ENCODE results near the gene RSRC1.

The RSRC1 gene

DNA sequence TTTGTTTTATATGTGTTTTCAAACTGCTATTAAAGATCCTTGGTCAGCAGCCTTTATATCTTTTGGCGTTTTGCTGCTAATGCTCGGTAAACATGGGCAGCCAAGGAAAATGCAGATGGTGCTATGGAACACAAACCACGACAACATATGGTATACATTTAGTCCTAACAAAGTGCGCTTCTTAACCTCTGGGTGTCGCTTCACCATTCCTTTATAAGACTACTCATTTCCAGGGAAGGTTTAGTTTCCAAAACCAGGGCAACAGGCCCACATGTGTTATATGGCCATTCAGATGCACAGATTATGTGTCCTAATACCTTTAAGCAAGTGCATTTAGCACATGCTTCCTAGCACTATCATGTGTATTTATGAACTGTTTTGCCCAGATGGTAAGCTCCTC lies 18.4 kb upstream of the RSRC1 start:
- H3K9ac ChIP-seq, result no peak overlapping the region
- no peak overlapping the region for H3K4me3 ChIP-seq (ENCODE audit: low read depth, low read length)
- H3K36me3 ChIP-seq (ENCODE audit: control insufficient read depth, insufficient read depth, low read length), result no peaks in the 10 kb centered on the region
- TF ChIP-seq, protein P1, sequence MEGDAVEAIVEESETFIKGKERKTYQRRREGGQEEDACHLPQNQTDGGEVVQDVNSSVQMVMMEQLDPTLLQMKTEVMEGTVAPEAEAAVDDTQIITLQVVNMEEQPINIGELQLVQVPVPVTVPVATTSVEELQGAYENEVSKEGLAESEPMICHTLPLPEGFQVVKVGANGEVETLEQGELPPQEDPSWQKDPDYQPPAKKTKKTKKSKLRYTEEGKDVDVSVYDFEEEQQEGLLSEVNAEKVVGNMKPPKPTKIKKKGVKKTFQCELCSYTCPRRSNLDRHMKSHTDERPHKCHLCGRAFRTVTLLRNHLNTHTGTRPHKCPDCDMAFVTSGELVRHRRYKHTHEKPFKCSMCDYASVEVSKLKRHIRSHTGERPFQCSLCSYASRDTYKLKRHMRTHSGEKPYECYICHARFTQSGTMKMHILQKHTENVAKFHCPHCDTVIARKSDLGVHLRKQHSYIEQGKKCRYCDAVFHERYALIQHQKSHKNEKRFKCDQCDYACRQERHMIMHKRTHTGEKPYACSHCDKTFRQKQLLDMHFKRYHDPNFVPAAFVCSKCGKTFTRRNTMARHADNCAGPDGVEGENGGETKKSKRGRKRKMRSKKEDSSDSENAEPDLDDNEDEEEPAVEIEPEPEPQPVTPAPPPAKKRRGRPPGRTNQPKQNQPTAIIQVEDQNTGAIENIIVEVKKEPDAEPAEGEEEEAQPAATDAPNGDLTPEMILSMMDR (IDR thresholded peaks at IDR 0.05), result no peak
- H3K27me3 ChIP-seq (ENCODE audit: control insufficient read depth, insufficient read depth, low read length), result peaks cover 9% of the 10 kb centered on the region
- H3K27ac ChIP-seq, result no peak overlapping the region
- H3K4me2 ChIP-seq (ENCODE audit: low read length), result no peak overlapping the region
- H3K4me1 ChIP-seq, result no peaks in the 10 kb centered on the region
- H3K79me2 ChIP-seq, result no peaks in the 10 kb centered on the region
- H2AFZ ChIP-seq, result no peak overlapping the region
- no peaks in the 10 kb centered on the region for H3K9me3 ChIP-seq (ENCODE audit: control insufficient read depth, low read length)

DNA sequence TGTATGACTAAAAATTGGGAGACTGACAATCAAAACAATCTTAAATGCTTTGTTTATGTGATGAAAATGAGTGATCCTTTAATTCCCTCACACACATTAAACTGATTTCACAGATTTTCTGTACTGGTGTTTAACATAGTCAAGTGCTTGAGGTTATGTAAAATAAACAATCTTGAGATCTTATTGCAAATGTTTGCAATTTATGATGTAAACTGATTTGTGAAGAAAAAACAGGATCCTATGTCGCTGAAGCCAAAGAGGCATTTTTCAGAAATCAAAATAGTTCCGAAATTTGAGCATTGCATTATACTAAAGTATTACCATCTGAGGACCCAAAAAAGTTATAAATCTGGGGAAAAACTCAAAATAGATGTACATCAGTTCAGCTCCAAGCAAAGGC lies 16.4 kb upstream of the RSRC1 start:
- Histone ChIP-seq H3K4me2 (ENCODE audit: low read length) (no peak overlapping the region), H3K79me2 (no peaks in the 10 kb centered on the region), H3K4me3 (ENCODE audit: low read depth, low read length) (no peak overlapping the region), H3K27me3 (ENCODE audit: control insufficient read depth, insufficient read depth, low read length) (peaks cover 9% of the 10 kb centered on the region), H3K36me3 (ENCODE audit: control insufficient read depth, insufficient read depth, low read length) (no peaks in the 10 kb centered on the region), H3K27ac (no peak overlapping the region), H2AFZ (no peak overlapping the region), H3K9ac (no peak overlapping the region), H3K9me3 (ENCODE audit: control insufficient read depth, low read length) (no peaks in the 10 kb centered on the region), H3K4me1 (no peaks in the 10 kb centered on the region)
- TF ChIP-seq, protein P1 (IDR thresholded peaks at IDR 0.05), result no peak

GRCh38 chr3:158094235-158095110 lies 15.4 kb upstream of the RSRC1 start:
- H3K9ac ChIP-seq, result no peak overlapping the region
- H3K79me2 ChIP-seq, result no peaks in the 10 kb centered on the region
- H3K9me3 ChIP-seq (ENCODE audit: control insufficient read depth, low read length), result no peaks in the 10 kb centered on the region
- TF ChIP-seq, protein P1 (IDR thresholded peaks at IDR 0.05), result no peak
- H2AFZ ChIP-seq, result no peak overlapping the region
- H3K4me3 ChIP-seq (ENCODE audit: low read depth, low read length), result no peak overlapping the region
- H3K27me3 ChIP-seq (ENCODE audit: control insufficient read depth, insufficient read depth, low read length), result peaks cover 15% of the 10 kb centered on the region
- H3K27ac ChIP-seq, result no peak overlapping the region
- H3K4me1 ChIP-seq, result no peaks in the 10 kb centered on the region
- H3K4me2 ChIP-seq (ENCODE audit: low read length), result no peak overlapping the region
- no peaks in the 10 kb centered on the region for H3K36me3 ChIP-seq (ENCODE audit: control insufficient read depth, insufficient read depth, low read length)

GRCh38 chr3:158095111-158095813 lies 14.6 kb upstream of the RSRC1 start:
- Histone ChIP-seq H3K9me3 (ENCODE audit: control insufficient read depth, low read length) (no peaks in the 10 kb centered on the region), H2AFZ (no peak overlapping the region), H3K79me2 (no peaks in the 10 kb centered on the region), H3K27me3 (ENCODE audit: control insufficient read depth, insufficient read depth, low read length) (peaks cover 15% of the 10 kb centered on the region), H3K27ac (no peak overlapping the region), H3K36me3 (ENCODE audit: control insufficient read depth, insufficient read depth, low read length) (no peaks in the 10 kb centered on the region), H3K9ac (no peak overlapping the region), H3K4me2 (ENCODE audit: low read length) (no peak overlapping the region), H3K4me3 (ENCODE audit: low read depth, low read length) (no peak overlapping the region), H3K4me1 (no peaks in the 10 kb centered on the region)
- TF ChIP-seq, protein P1 (IDR thresholded peaks at IDR 0.05), result no peak

All from parathyroid adenoma (tissue), 2 donors.